Kidney tubule cell (primary cell): ENCODE data around the gene KLF16.

Source experiments
- DNase-seq: peaks from one replicate; pipeline ENCODE4 v3.0.0-alpha.2; 2018; ENCODE audit warnings: low spot score

KLF16 gene

GRCh38 chr19:1843116-1843515 lies 20.3 kb downstream of the KLF16 start:
- no peak for DNase-seq

- no peak for DNase-seq
These were observed 22.0 kb downstream of the KLF16 start for GRCh38 chr19:1841209-1841924.

- DNase-seq: no peak
These were observed 22.8 kb downstream of the KLF16 start for GRCh38 chr19:1840541-1841115.

- DNase-seq: no peak
These were observed 23.5 kb downstream of the KLF16 start for GRCh38 chr19:1839658-1840540.

- peak; percentile 41 for DNase-seq
These were observed 25.7 kb downstream of the KLF16 start for GRCh38 chr19:1837625-1838105.

- no peak for DNase-seq
These were observed 26.2 kb downstream of the KLF16 start for GRCh38 chr19:1837222-1837565.

- no peak for DNase-seq
These were observed 26.7 kb downstream of the KLF16 start for GRCh38 chr19:1836458-1837221.

GRCh38 chr19:1833540-1833939 lies 29.8 kb downstream of the KLF16 start:
- peak; percentile 43 for DNase-seq

GRCh38 chr19:1832046-1832663 lies 31.2 kb downstream of the KLF16 start:
- no peak for DNase-seq

- no peak for DNase-seq
These were observed 32.4 kb downstream of the KLF16 start for GRCh38 chr19:1830978-1831377.

- DNase-seq: no peak
These were observed 32.8 kb downstream of the KLF16 start for GRCh38 chr19:1830568-1830967.

GRCh38 chr19:1829958-1830357 lies 33.4 kb downstream of the KLF16 start:
- DNase-seq: no peak

- DNase-seq: no peak
These were observed 34.8 kb downstream of the KLF16 start for GRCh38 chr19:1828279-1829238.

- DNase-seq: no peak
These were observed 35.7 kb downstream of the KLF16 start for GRCh38 chr19:1827566-1828278.

- peak; percentile 68 for DNase-seq
These were observed 36.5 kb downstream of the KLF16 start for GRCh38 chr19:1826557-1827521.

GRCh38 chr19:1825909-1826556 lies 37.3 kb downstream of the KLF16 start:
- peak; percentile 72 for DNase-seq

- no peak for DNase-seq
These were observed 39.1 kb downstream of the KLF16 start for GRCh38 chr19:1824252-1824622.
